Mammary epithelial cell (primary cell): ENCODE data around the gene FARSA.

Experiments used
- CTCF ChIP-seq, 2 donors: IDR thresholded peaks in 1 of 2; conservative IDR thresholded peaks in 1 of 2; 2 replicates each; pipeline ENCODE4 v1.5.1; 2011 to 2012; ENCODE audit warnings: inconsistent platforms in 2 of 2, low read length in 2 of 2, mild to moderate bottlenecking in 2 of 2, control low read depth in 1 of 2, low read depth in 1 of 2; ENCODE audit not compliant: insufficient read depth in 1 of 2; ENCODE audit errors: extremely low read depth in 1 of 2
- EZH2 ChIP-seq: IDR thresholded peaks from 2 replicates; pipeline ENCODE4 v1.6.1; 2012; ENCODE audit warnings: low read length, inconsistent platforms, borderline replicate concordance

DNA sequence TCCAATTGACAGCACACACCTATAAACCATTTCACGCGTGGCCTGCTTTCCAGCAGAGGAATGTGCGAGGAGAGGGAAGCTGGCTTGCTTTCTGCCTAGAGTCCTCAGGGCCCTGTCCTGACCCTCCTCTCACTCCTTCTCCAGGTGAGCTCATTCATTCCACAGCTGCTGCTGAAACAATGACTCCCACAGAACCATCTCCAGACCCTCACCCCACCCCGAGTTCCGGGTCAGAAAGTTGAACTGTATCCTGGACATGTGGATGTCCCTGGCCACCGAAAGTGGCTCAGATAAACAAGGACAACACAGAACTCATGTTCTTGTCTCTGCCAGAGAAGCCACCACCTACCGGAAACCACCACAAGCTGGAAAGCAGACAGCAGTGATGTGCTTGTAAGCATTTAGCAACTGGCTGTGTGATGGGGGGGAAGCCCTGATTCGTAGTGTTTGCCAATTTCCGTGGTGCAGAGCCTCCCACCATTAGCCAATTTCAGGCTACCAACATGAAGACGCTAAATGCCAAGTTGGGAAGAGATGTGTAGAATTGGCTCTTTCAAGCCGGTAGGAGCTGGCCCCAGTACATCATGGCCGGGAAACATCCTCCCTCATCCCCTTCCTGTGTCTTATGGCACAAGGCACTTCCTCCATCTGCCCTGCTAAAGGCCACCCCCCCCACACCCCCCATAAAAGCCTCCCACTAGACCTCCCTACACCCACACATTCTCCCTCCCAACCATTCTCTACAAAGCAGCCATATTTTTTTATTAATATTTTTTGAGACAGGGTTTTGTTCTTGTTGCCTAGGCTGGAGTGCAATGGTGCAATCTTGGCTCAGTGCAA lies 19.4 kb downstream of the FARSA start:
- no peak for TF ChIP-seq CTCF (conservative IDR thresholded peaks at IDR 0.05 in 1 of 2, IDR thresholded peaks at IDR 0.05 in 1 of 2; ENCODE audit: extremely low read depth in 1 of 2, insufficient read depth in 1 of 2, low read depth in 1 of 2, low read length in 2 of 2)
- TF ChIP-seq EZH2, result no peak
